OCI-LY7 (cell line): ENCODE results near the gene PEX14.

ENCODE experiments used
- EZH2phosphoT487 ChIP-seq: fragments of 200-600 bp; sonication (generic); IDR thresholded peaks from 2 replicates; pipeline ENCODE4 v1.6.1; 2018; ENCODE audit warnings: low read depth, borderline replicate concordance, mild to moderate bottlenecking, mixed run types, antibody characterized with exemption, low read length, moderate library complexity, mixed read lengths
- TF ChIP-seq, protein P1 (sequence below): fragments of 200-600 bp; sonication (generic); conservative IDR thresholded peaks from 2 replicates; pipeline ENCODE4 v1.5.1; 2014; ENCODE audit warnings: mild to moderate bottlenecking, antibody characterized with exemption, low read length, moderate library complexity, mixed read lengths

DNA sequence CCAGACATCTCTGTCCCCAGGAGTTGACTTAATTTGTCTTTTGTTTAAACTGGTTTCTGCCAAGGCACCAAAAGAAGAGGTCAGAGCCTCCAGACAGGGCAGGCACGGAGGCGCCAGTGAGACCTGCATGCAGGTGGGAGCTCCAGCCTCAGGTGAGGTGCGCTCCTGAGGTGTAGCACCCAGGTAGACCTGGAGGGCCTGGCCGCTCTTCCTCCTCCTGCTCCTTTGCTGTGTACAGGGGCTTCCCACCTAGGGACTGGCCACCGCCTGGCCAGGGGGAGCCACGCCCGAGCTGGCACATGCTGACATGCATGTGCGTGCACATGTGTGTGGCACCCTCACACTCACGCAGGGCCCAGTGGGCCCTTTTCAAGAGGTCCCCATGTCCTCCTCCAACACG is 158.7 kb downstream of the PEX14 start:
- no peak for TF ChIP-seq EZH2phosphoT487
- TF ChIP-seq, protein P1, sequence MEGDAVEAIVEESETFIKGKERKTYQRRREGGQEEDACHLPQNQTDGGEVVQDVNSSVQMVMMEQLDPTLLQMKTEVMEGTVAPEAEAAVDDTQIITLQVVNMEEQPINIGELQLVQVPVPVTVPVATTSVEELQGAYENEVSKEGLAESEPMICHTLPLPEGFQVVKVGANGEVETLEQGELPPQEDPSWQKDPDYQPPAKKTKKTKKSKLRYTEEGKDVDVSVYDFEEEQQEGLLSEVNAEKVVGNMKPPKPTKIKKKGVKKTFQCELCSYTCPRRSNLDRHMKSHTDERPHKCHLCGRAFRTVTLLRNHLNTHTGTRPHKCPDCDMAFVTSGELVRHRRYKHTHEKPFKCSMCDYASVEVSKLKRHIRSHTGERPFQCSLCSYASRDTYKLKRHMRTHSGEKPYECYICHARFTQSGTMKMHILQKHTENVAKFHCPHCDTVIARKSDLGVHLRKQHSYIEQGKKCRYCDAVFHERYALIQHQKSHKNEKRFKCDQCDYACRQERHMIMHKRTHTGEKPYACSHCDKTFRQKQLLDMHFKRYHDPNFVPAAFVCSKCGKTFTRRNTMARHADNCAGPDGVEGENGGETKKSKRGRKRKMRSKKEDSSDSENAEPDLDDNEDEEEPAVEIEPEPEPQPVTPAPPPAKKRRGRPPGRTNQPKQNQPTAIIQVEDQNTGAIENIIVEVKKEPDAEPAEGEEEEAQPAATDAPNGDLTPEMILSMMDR = no peak
